Measurements from ENCODE around the gene GPC6.

GPC6 gene

DNA sequence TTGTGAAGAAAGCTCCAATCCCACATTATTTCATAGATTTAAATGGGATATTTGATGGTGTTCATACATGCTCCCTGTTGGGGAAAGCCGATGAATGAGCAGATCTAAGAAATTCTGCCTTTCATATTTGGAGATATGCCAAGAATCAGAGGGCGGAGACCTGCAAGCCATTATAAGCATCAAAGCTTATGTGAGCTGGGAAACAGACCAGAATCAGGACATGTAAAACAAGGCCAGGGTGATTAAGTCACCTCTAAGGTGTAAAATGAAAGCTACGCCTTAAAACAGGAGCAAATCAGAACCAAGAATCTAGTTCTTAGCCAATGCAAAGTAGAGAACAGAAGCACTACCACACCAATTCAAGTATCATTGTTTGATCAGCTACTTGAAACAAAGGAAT lies 860.5 kb downstream of the GPC6 start:
- no peak overlapping the region for H3K4me3 ChIP-seq (ENCODE audit: low read depth, low read length)
- no peak for TF ChIP-seq MAX (IDR thresholded peaks at IDR 0.05; ENCODE audit: low read depth, low read length)
- TF ChIP-seq, protein P1, sequence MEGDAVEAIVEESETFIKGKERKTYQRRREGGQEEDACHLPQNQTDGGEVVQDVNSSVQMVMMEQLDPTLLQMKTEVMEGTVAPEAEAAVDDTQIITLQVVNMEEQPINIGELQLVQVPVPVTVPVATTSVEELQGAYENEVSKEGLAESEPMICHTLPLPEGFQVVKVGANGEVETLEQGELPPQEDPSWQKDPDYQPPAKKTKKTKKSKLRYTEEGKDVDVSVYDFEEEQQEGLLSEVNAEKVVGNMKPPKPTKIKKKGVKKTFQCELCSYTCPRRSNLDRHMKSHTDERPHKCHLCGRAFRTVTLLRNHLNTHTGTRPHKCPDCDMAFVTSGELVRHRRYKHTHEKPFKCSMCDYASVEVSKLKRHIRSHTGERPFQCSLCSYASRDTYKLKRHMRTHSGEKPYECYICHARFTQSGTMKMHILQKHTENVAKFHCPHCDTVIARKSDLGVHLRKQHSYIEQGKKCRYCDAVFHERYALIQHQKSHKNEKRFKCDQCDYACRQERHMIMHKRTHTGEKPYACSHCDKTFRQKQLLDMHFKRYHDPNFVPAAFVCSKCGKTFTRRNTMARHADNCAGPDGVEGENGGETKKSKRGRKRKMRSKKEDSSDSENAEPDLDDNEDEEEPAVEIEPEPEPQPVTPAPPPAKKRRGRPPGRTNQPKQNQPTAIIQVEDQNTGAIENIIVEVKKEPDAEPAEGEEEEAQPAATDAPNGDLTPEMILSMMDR (IDR thresholded peaks at IDR 0.05; ENCODE audit: low read depth, low read length) = no peak
- TF ChIP-seq POLR2A (IDR thresholded peaks at IDR 0.05; ENCODE audit: extremely low read depth, insufficient read length) = no peak
- TF ChIP-seq MYC (IDR thresholded peaks at IDR 0.05; ENCODE audit: low read depth, low read length) = no peak
- DNase-seq (ENCODE audit: low read depth) = no peak

DNA sequence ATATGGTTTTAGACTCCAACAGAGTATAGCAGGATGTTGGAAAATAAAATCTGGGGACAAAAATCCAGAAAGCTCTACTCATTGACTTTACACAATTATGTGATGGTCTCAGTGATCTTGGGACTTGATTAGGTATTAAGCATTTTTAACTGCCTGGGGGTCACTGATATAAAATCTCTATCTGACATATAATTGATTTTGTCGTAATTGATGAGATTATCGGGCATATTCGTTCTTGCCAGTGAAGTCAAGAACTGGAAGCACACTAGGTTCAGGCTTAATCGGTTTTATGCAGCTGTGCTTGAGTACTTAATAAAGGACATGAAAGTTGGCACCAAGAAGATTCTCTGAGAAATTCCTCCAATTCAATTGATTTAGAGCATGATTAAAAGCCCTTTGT lies 862.1 kb downstream of the GPC6 start:
- no peak overlapping the region for H3K4me3 ChIP-seq (ENCODE audit: low read depth, low read length)
- no peak for DNase-seq (ENCODE audit: low read depth)
- TF ChIP-seq MYC (IDR thresholded peaks at IDR 0.05; ENCODE audit: low read depth, low read length) = no peak
- TF ChIP-seq POLR2A (IDR thresholded peaks at IDR 0.05; ENCODE audit: extremely low read depth, insufficient read length) = no peak
- TF ChIP-seq MAX (IDR thresholded peaks at IDR 0.05; ENCODE audit: low read depth, low read length) = no peak
- TF ChIP-seq, protein P1 (IDR thresholded peaks at IDR 0.05; ENCODE audit: low read depth, low read length) = no peak

- no peak for DNase-seq (ENCODE audit: low read depth)
- TF ChIP-seq, protein P1 (IDR thresholded peaks at IDR 0.05; ENCODE audit: low read depth, low read length) = no peak
- H3K4me3 ChIP-seq (ENCODE audit: low read depth, low read length) = no peak overlapping the region
Measured at GRCh38 chr13:94090773-94091480, 864.3 kb downstream of the GPC6 start.

GRCh38 chr13:94093652-94094315 lies 867.2 kb downstream of the GPC6 start:
- no peak overlapping the region for H3K4me3 ChIP-seq (ENCODE audit: low read depth, low read length)
- DNase-seq (ENCODE audit: low read depth) = no peak
- TF ChIP-seq, protein P1 (IDR thresholded peaks at IDR 0.05; ENCODE audit: low read depth, low read length) = no peak
- no peak for TF ChIP-seq MAX (IDR thresholded peaks at IDR 0.05; ENCODE audit: low read depth, low read length)
- TF ChIP-seq POLR2A (IDR thresholded peaks at IDR 0.05; ENCODE audit: extremely low read depth, insufficient read length) = no peak
- no peak for TF ChIP-seq MYC (IDR thresholded peaks at IDR 0.05; ENCODE audit: low read depth, low read length)

GRCh38 chr13:94109715-94110374 lies 883.2 kb downstream of the GPC6 start:
- H3K4me3 ChIP-seq (ENCODE audit: low read depth, low read length) = no peak overlapping the region
- DNase-seq (ENCODE audit: low read depth) = no peak
- TF ChIP-seq, protein P1 (IDR thresholded peaks at IDR 0.05; ENCODE audit: low read depth, low read length) = no peak
- TF ChIP-seq POLR2A (IDR thresholded peaks at IDR 0.05; ENCODE audit: extremely low read depth, insufficient read length) (no peak), MAX (IDR thresholded peaks at IDR 0.05; ENCODE audit: low read depth, low read length) (no peak), MYC (IDR thresholded peaks at IDR 0.05; ENCODE audit: low read depth, low read length) (no peak)

Measured in NB4 (cell line).